ENCODE measurements around the gene CTNNBIP1.

Gene CTNNBIP1

DNA sequence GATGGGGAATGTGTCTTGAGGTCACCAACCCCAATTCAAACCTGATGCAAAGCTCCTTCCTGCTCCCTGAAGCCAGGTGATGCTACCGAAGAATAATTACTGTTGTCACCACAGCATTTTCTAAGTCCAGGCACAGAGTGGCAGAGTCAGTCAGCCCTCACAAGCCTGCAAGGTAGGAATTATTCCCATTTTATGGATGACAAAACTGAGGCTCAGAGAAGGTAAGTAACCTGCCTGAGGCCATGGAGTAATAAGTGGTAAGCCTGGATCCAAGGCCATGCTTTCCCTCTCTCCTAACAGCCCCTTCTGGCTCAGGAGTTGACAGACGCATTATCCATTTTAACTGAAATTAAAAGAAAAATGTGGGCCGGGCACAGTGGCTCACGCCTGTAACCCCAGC, 23.0 kb downstream of the CTNNBIP1 start:
- CTCF ChIA-PET = interaction anchor here (0.6 to 7.1 kb wide), 5 partner anchors 10 to 600 kb away, joined by 3 to 34 read pairs (median 5); no protein-coding TSS in a partner anchor
- POLR2A ChIA-PET = interaction anchor here (1.3 kb wide), 1 partner anchor 9 kb away, joined by 5 read pairs; no protein-coding TSS in a partner anchor
- no peak overlapping the region for H3K27ac ChIP-seq (ENCODE audit: insufficient read depth in 1 of 2, low read depth in 1 of 2, low read length in 2 of 2, poor library complexity in 1 of 2, severe bottlenecking in 2 of 2)
- DNase-seq = no peak
- H3K36me3 ChIP-seq (ENCODE audit: control insufficient read depth in 4 of 4, insufficient read depth in 4 of 4, low read length in 3 of 4) = peaks cover 0 to 26% (median 3%) of the 10 kb centered on the region in 4 experiments
- H3K27me3 ChIP-seq (replicated peaks in 2 of 5; ENCODE audit: control insufficient read depth in 4 of 5, insufficient read depth in 5 of 5, low read length in 4 of 5) = no peaks in the 10 kb centered on the region
- no peak overlapping the region for H3K4me3 ChIP-seq (ENCODE audit: control insufficient read depth in 1 of 7, extremely low read depth in 1 of 7, insufficient read depth in 4 of 7, low read depth in 2 of 7, low read length in 6 of 7)
- 90% methylated on average over 2 of the region's 4 CpGs for WGBS (ENCODE audit: insufficient coverage)
- no peaks in the 10 kb centered on the region for H3K9me3 ChIP-seq (ENCODE audit: control extremely low read depth in 1 of 5, control insufficient read depth in 4 of 5, insufficient read depth in 2 of 5, low read depth in 1 of 5, low read length in 4 of 5)
- peaks cover 7 to 63% (median 52%) of the 10 kb centered on the region in 4 experiments for H3K4me1 ChIP-seq (ENCODE audit: control extremely low read depth in 1 of 4, control insufficient read depth in 4 of 4, insufficient read depth in 4 of 4, low read length in 3 of 4)

GRCh38 chr1:9886092-9886742, 23.9 kb downstream of the CTNNBIP1 start:
- Histone ChIP-seq H3K9me3 (ENCODE audit: control extremely low read depth in 1 of 5, control insufficient read depth in 4 of 5, insufficient read depth in 2 of 5, low read depth in 1 of 5, low read length in 4 of 5) (no peaks in the 10 kb centered on the region), H3K36me3 (ENCODE audit: control insufficient read depth in 4 of 4, insufficient read depth in 4 of 4, low read length in 3 of 4) (peaks cover 0 to 26% (median 3%) of the 10 kb centered on the region in 4 experiments), H3K4me1 (ENCODE audit: control extremely low read depth in 1 of 4, control insufficient read depth in 4 of 4, insufficient read depth in 4 of 4, low read length in 3 of 4) (peaks cover 7 to 67% (median 55%) of the 10 kb centered on the region in 4 experiments), H3K4me3 (ENCODE audit: control insufficient read depth in 1 of 7, extremely low read depth in 1 of 7, insufficient read depth in 4 of 7, low read depth in 2 of 7, low read length in 6 of 7) (no peak overlapping the region), H3K27me3 (replicated peaks in 2 of 5; ENCODE audit: control insufficient read depth in 4 of 5, insufficient read depth in 5 of 5, low read length in 4 of 5) (no peaks in the 10 kb centered on the region), H3K27ac (ENCODE audit: insufficient read depth in 1 of 2, low read depth in 1 of 2, low read length in 2 of 2, poor library complexity in 1 of 2, severe bottlenecking in 2 of 2) (no peak overlapping the region)
- DNase-seq = no peak
- ChIA-PET CTCF (interaction anchor here (0.6 to 7.1 kb wide), 4 partner anchors 9 to 601 kb away, joined by 5 to 34 read pairs (median 13); no protein-coding TSS in a partner anchor), POLR2A (interaction anchor here (0.6 kb wide), 1 partner anchor 31 kb away, joined by 3 read pairs; no protein-coding TSS in a partner anchor)
- 98% methylated on average over 16 of the region's 17 CpGs for WGBS (ENCODE audit: insufficient coverage)

- ChIA-PET POLR2A (no interaction called here), CTCF (interaction anchor here (1.5 to 7.1 kb wide), 3 partner anchors 8 to 30 kb away, joined by 6 to 34 read pairs (median 8); no protein-coding TSS in a partner anchor)
- Histone ChIP-seq H3K36me3 (ENCODE audit: control insufficient read depth in 4 of 4, insufficient read depth in 4 of 4, low read length in 3 of 4) (peaks cover 0 to 30% (median 3%) of the 10 kb centered on the region in 4 experiments), H3K27ac (ENCODE audit: insufficient read depth in 1 of 2, low read depth in 1 of 2, low read length in 2 of 2, poor library complexity in 1 of 2, severe bottlenecking in 2 of 2) (no peak overlapping the region), H3K4me1 (ENCODE audit: control extremely low read depth in 1 of 4, control insufficient read depth in 4 of 4, insufficient read depth in 4 of 4, low read length in 3 of 4) (peaks cover 2 to 58% (median 41%) of the 10 kb centered on the region in 4 experiments), H3K9me3 (ENCODE audit: control extremely low read depth in 1 of 5, control insufficient read depth in 4 of 5, insufficient read depth in 2 of 5, low read depth in 1 of 5, low read length in 4 of 5) (no peaks in the 10 kb centered on the region), H3K27me3 (replicated peaks in 2 of 5; ENCODE audit: control insufficient read depth in 4 of 5, insufficient read depth in 5 of 5, low read length in 4 of 5) (no peaks in the 10 kb centered on the region), H3K4me3 (ENCODE audit: control insufficient read depth in 1 of 7, extremely low read depth in 1 of 7, insufficient read depth in 4 of 7, low read depth in 2 of 7, low read length in 6 of 7) (no peak overlapping the region)
- 98% methylated on average over 6 of the region's 8 CpGs for WGBS (ENCODE audit: insufficient coverage)
- no peak for DNase-seq
Measured at GRCh38 chr1:9884805-9885204, 25.3 kb downstream of the CTNNBIP1 start.

DNA sequence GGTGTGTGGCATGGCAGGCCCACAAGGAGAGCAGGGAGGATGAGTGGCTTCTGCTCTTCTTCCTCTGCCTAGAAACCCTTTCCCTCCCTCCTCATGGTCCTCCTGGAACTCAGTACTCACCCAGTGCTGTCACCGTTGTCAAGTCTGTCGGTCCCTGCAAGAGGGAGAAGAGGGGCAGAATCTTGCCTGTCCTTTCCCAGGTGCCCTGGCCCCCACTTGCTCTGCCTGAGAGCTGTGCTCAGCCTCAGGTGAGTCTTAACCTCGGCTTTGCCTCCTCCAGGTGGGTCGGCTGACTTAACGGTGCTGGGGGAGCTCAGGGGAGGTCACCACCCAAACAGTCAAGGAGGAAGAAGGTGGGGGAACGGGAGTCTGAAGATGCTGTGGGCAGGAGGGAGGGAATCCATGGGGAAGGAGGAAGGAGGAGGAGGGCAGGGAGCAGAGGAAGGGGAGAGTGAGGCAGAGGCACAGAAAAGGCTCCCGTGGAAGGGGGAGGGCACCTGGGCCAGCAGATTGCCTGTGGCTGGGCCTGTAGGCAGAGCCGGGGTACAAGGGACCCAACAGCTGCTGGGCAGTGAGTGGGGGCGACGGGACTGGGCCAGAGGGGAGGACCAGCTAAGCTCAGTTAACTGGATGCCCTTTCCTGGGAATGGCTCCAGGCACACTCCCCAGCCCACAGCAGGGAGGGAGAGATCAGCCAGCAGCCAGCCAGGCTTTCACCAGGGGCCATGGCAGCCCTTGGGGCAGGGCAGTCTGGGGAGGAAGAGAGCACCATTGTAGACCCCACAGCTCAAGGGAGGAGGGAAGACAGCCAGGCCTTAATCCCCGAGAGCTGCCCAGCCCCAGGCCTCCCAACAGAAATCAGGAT, 26.3 kb downstream of the CTNNBIP1 start:
- no peaks in the 10 kb centered on the region for H3K9me3 ChIP-seq (ENCODE audit: control extremely low read depth in 1 of 5, control insufficient read depth in 4 of 5, insufficient read depth in 2 of 5, low read depth in 1 of 5, low read length in 4 of 5)
- H3K27me3 ChIP-seq (replicated peaks in 2 of 5; ENCODE audit: control insufficient read depth in 4 of 5, insufficient read depth in 5 of 5, low read length in 4 of 5) = no peaks in the 10 kb centered on the region
- H3K27ac ChIP-seq (ENCODE audit: insufficient read depth in 1 of 2, low read depth in 1 of 2, low read length in 2 of 2, poor library complexity in 1 of 2, severe bottlenecking in 2 of 2) = no peak overlapping the region
- H3K36me3 ChIP-seq (ENCODE audit: control insufficient read depth in 4 of 4, insufficient read depth in 4 of 4, low read length in 3 of 4) = peaks cover 0 to 26% (median 2%) of the 10 kb centered on the region in 4 experiments
- POLR2A ChIA-PET = no interaction called here
- no peak for DNase-seq
- no peak overlapping the region for H3K4me3 ChIP-seq (ENCODE audit: control insufficient read depth in 1 of 7, extremely low read depth in 1 of 7, insufficient read depth in 4 of 7, low read depth in 2 of 7, low read length in 6 of 7)
- WGBS (ENCODE audit: insufficient coverage) = 95% methylated on average over 11 of the region's 11 CpGs
- CTCF ChIA-PET = interaction anchor here (2.0 kb wide), 1 partner anchor 31 kb away, joined by 8 read pairs; no protein-coding TSS in a partner anchor
- H3K4me1 ChIP-seq (ENCODE audit: control extremely low read depth in 1 of 4, control insufficient read depth in 4 of 4, insufficient read depth in 4 of 4, low read length in 3 of 4) = peaks cover 0 to 48% (median 31%) of the 10 kb centered on the region in 4 experiments

- Histone ChIP-seq H3K27ac (ENCODE audit: insufficient read depth in 1 of 2, low read depth in 1 of 2, low read length in 2 of 2, poor library complexity in 1 of 2, severe bottlenecking in 2 of 2) (no peak overlapping the region), H3K4me1 (ENCODE audit: control extremely low read depth in 1 of 4, control insufficient read depth in 4 of 4, insufficient read depth in 4 of 4, low read length in 3 of 4) (peaks cover 0 to 43% (median 25%) of the 10 kb centered on the region in 4 experiments), H3K36me3 (ENCODE audit: control insufficient read depth in 4 of 4, insufficient read depth in 4 of 4, low read length in 3 of 4) (peaks cover 0 to 26% (median 2%) of the 10 kb centered on the region in 4 experiments), H3K27me3 (replicated peaks in 2 of 5; ENCODE audit: control insufficient read depth in 4 of 5, insufficient read depth in 5 of 5, low read length in 4 of 5) (no peaks in the 10 kb centered on the region), H3K4me3 (ENCODE audit: control insufficient read depth in 1 of 7, extremely low read depth in 1 of 7, insufficient read depth in 4 of 7, low read depth in 2 of 7, low read length in 6 of 7) (no peak overlapping the region), H3K9me3 (ENCODE audit: control extremely low read depth in 1 of 5, control insufficient read depth in 4 of 5, insufficient read depth in 2 of 5, low read depth in 1 of 5, low read length in 4 of 5) (no peaks in the 10 kb centered on the region)
- 94% methylated on average over 12 of the region's 12 CpGs for WGBS (ENCODE audit: insufficient coverage)
- DNase-seq = no peak
- ChIA-PET POLR2A (interaction anchor here (0.6 kb wide), 1 partner anchor 22 kb away, joined by 3 read pairs; no protein-coding TSS in a partner anchor), CTCF (interaction anchor here (2.1 kb wide), 1 partner anchor 31 kb away, joined by 5 read pairs; no protein-coding TSS in a partner anchor)
Measured at GRCh38 chr1:9882945-9883303, 27.1 kb downstream of the CTNNBIP1 start.

GRCh38 chr1:9882296-9882944, 27.6 kb downstream of the CTNNBIP1 start:
- H3K9me3 ChIP-seq (ENCODE audit: control extremely low read depth in 1 of 5, control insufficient read depth in 4 of 5, insufficient read depth in 2 of 5, low read depth in 1 of 5, low read length in 4 of 5) = no peaks in the 10 kb centered on the region
- no peaks in the 10 kb centered on the region for H3K27me3 ChIP-seq (replicated peaks in 2 of 5; ENCODE audit: control insufficient read depth in 4 of 5, insufficient read depth in 5 of 5, low read length in 4 of 5)
- H3K4me1 ChIP-seq (ENCODE audit: control extremely low read depth in 1 of 4, control insufficient read depth in 4 of 4, insufficient read depth in 4 of 4, low read length in 3 of 4) = peaks cover 0 to 43% (median 25%) of the 10 kb centered on the region in 4 experiments
- peak in 2 of 3 donors; percentile 40 to 45 for DNase-seq
- 65% methylated on average over 11 of the region's 12 CpGs for WGBS (ENCODE audit: insufficient coverage)
- H3K36me3 ChIP-seq (ENCODE audit: control insufficient read depth in 4 of 4, insufficient read depth in 4 of 4, low read length in 3 of 4) = peaks cover 0 to 26% (median 2%) of the 10 kb centered on the region in 4 experiments
- no peak overlapping the region for H3K27ac ChIP-seq (ENCODE audit: insufficient read depth in 1 of 2, low read depth in 1 of 2, low read length in 2 of 2, poor library complexity in 1 of 2, severe bottlenecking in 2 of 2)
- H3K4me3 ChIP-seq (ENCODE audit: control insufficient read depth in 1 of 7, extremely low read depth in 1 of 7, insufficient read depth in 4 of 7, low read depth in 2 of 7, low read length in 6 of 7) = no peak overlapping the region
- POLR2A ChIA-PET = interaction anchor here (0.6 kb wide), 1 partner anchor 23 kb away, joined by 3 read pairs; no protein-coding TSS in a partner anchor
- CTCF ChIA-PET = interaction anchor here (0.8 to 2.1 kb wide), 4 partner anchors 22 to 100 kb away, joined by 3 to 5 read pairs (median 3); no protein-coding TSS in a partner anchor
